HG02588 (cell line): ENCODE measurements around the gene C3orf20.

Experiments
- ATAC-seq: cut with Tn5 transposase; IDR thresholded peaks from one replicate; pipeline ENCODE4 v1.9.1; 2021; ENCODE audit warnings: mild to moderate bottlenecking, moderate library complexity; ENCODE audit not compliant: unreplicated experiment

C3orf20 gene

GRCh38 chr3:14674841-14675240 lies at the start of gene C3orf20:
Gene C3orf20 (plus strand): TSS chr3:14675141. CDS start chr3:14682714, 7,573 bp downstream.
- no peak for ATAC-seq

GRCh38 chr3:14625443-14625842 lies 49.5 kb upstream of the C3orf20 start:
- no peak for ATAC-seq

- no peak for ATAC-seq
Measured at GRCh38 chr3:14627815-14628214, 47.1 kb upstream of the C3orf20 start.

- no peak for ATAC-seq
Measured at GRCh38 chr3:14628406-14628805, 46.5 kb upstream of the C3orf20 start.

GRCh38 chr3:14630404-14631100 lies 44.4 kb upstream of the C3orf20 start:
- ATAC-seq: no peak

- no peak for ATAC-seq
Measured at GRCh38 chr3:14631101-14631497, 43.8 kb upstream of the C3orf20 start.

- no peak for ATAC-seq
Measured at GRCh38 chr3:14631687-14632441, 43.1 kb upstream of the C3orf20 start.

- ATAC-seq: no peak
Measured at GRCh38 chr3:14632442-14632930, 42.5 kb upstream of the C3orf20 start.

GRCh38 chr3:14633417-14633816 lies 41.5 kb upstream of the C3orf20 start:
- no peak for ATAC-seq

- no peak for ATAC-seq
Measured at GRCh38 chr3:14633819-14634424, 41.0 kb upstream of the C3orf20 start.

GRCh38 chr3:14634763-14635400 lies 40.1 kb upstream of the C3orf20 start:
- no peak for ATAC-seq

GRCh38 chr3:14636496-14637087 lies 38.3 kb upstream of the C3orf20 start:
- ATAC-seq: no peak

GRCh38 chr3:14640157-14640562 lies 34.8 kb upstream of the C3orf20 start:
- no peak for ATAC-seq

- no peak for ATAC-seq
Measured at GRCh38 chr3:14640734-14641133, 34.2 kb upstream of the C3orf20 start.

- ATAC-seq: no peak
Measured at GRCh38 chr3:14641346-14641745, 33.6 kb upstream of the C3orf20 start.

GRCh38 chr3:14645453-14645852 lies 29.5 kb upstream of the C3orf20 start:
- no peak for ATAC-seq

GRCh38 chr3:14646131-14646573 lies 28.8 kb upstream of the C3orf20 start:
- ATAC-seq: no peak

GRCh38 chr3:14646589-14647413 lies 28.1 kb upstream of the C3orf20 start:
- no peak for ATAC-seq

GRCh38 chr3:14647976-14648955 lies 26.7 kb upstream of the C3orf20 start:
- ATAC-seq: no peak
